Measurements from ENCODE around the gene SPG7. TPM values are rescaled to one million over a fixed set of nuclear protein-coding genes. Genes with fewer than 3 reads are reported as not detected.

The SPG7 gene
- total RNA-seq, 1 donor from 2014 or later = 122 TPM

DNA sequence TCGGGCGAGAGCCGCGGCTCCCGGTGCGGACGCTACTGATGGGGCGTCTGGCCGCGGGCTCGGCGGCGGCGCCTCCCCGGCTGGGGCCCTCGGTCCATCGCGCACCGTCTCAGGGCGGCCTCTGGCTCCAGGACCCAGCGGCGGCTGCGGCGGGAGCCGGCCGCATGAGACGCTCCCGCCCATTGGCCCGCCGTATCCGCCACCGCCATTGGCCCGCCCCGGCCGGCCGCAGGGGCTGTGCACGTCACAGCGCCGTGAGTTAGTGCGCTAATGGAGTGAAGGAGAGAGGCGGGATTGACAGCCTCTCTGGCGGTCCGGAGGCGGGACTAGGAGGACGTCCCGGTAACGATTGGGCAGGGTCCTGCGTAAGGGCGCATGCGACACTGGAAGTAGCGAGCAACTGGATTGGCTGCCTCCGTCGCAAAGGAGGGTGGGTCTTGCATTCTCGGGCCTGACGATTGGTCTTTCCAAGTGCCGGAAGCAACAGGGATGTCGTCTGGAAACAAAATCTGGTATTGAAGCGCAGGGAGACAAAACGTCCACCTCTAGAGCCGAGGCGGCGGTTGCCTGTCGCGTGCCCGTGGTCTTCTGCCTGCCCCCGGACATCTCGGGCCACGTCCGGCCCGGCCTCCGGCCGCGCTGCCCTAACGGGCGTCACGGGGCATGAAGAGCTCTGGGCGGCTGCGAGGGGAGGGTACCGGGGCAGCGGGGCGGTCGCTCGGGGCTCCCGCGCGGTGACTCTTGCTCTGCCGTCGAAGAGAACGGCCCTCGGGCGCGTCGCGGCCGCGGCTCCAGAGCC is 17.6 kb upstream of the SPG7 start, which contains the start of gene ANKRD11:
ANKRD11 (minus strand) TSS at position 123 of the 799 bp plus-strand sequence. CDS start 173,542 bp downstream, outside the sequence.
- TF ChIP-seq EZH2 (IDR thresholded peaks at IDR 0.05) (no peak), EZH2phosphoT487 (IDR thresholded peaks at IDR 0.05) (no peak)
- TF ChIP-seq, protein P1, sequence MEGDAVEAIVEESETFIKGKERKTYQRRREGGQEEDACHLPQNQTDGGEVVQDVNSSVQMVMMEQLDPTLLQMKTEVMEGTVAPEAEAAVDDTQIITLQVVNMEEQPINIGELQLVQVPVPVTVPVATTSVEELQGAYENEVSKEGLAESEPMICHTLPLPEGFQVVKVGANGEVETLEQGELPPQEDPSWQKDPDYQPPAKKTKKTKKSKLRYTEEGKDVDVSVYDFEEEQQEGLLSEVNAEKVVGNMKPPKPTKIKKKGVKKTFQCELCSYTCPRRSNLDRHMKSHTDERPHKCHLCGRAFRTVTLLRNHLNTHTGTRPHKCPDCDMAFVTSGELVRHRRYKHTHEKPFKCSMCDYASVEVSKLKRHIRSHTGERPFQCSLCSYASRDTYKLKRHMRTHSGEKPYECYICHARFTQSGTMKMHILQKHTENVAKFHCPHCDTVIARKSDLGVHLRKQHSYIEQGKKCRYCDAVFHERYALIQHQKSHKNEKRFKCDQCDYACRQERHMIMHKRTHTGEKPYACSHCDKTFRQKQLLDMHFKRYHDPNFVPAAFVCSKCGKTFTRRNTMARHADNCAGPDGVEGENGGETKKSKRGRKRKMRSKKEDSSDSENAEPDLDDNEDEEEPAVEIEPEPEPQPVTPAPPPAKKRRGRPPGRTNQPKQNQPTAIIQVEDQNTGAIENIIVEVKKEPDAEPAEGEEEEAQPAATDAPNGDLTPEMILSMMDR (IDR thresholded peaks at IDR 0.05) = no peak
- Mint-ChIP-seq H3K27ac (peak within 1 kb of the TSS; percentile 96), H3K36me3 (peaks cover 8% of the 10 kb centered on the region), H3K4me1 (peaks cover 61% of the 10 kb centered on the region), H3K9me3 (no peaks in the 10 kb centered on the region), H3K4me3 (peak within 1 kb of the TSS; percentile 99), H3K27me3 (ENCODE audit: insufficient read depth, low read depth) (peaks cover 7% of the 10 kb centered on the region)
- Histone ChIP-seq H2AFZ (replicated peaks) (peak within 1 kb of the TSS; percentile 82), H3K27ac (peak within 1 kb of the TSS; percentile 67), H3K9me3 (ENCODE audit: low read depth) (no peaks in the 10 kb centered on the region), H3K4me2 (peak within 1 kb of the TSS; percentile 84), H3K4me3 (peak within 1 kb of the TSS; percentile 90), H3K36me3 (no peaks in the 10 kb centered on the region), H3K27me3 (no peaks in the 10 kb centered on the region), H3K9ac (peak within 1 kb of the TSS; percentile 87), H3K4me1 (peaks cover 31% of the 10 kb centered on the region), H3K79me2 (ENCODE audit: low read depth) (peaks cover 59% of the 10 kb centered on the region), H4K20me1 (ENCODE audit: low read depth) (peaks cover 43% of the 10 kb centered on the region), H3F3A (ENCODE audit: low read depth) (peaks cover 21% of the 10 kb centered on the region)
- peak; percentile 100 for DNase-seq (ENCODE audit: low spot score)

- Histone ChIP-seq H3K27ac (peak overlapping the region; percentile 46), H3F3A (ENCODE audit: low read depth) (peaks cover 21% of the 10 kb centered on the region), H2AFZ (replicated peaks) (peak overlapping the region; percentile 82), H3K4me3 (peak overlapping the region; percentile 90), H3K4me1 (peaks cover 24% of the 10 kb centered on the region), H3K79me2 (ENCODE audit: low read depth) (peaks cover 52% of the 10 kb centered on the region), H3K9me3 (ENCODE audit: low read depth) (no peaks in the 10 kb centered on the region), H4K20me1 (ENCODE audit: low read depth) (peaks cover 35% of the 10 kb centered on the region), H3K27me3 (no peaks in the 10 kb centered on the region), H3K9ac (peak overlapping the region; percentile 68), H3K36me3 (no peaks in the 10 kb centered on the region), H3K4me2 (peak overlapping the region; percentile 84)
- TF ChIP-seq, protein P1 (IDR thresholded peaks at IDR 0.05) = peak; percentile 11
- no peak for TF ChIP-seq EZH2 (IDR thresholded peaks at IDR 0.05)
- Mint-ChIP-seq H3K27me3 (ENCODE audit: insufficient read depth, low read depth) (peaks cover 9% of the 10 kb centered on the region), H3K27ac (peak overlapping the region; percentile 72), H3K4me1 (peaks cover 57% of the 10 kb centered on the region), H3K9me3 (no peaks in the 10 kb centered on the region), H3K4me3 (peak overlapping the region; percentile 97), H3K36me3 (peaks cover 6% of the 10 kb centered on the region)
- peak; percentile 53 for DNase-seq (ENCODE audit: low spot score)
Observed at GRCh38 chr16:89491238-89491869, 16.8 kb upstream of the SPG7 start.

DNA sequence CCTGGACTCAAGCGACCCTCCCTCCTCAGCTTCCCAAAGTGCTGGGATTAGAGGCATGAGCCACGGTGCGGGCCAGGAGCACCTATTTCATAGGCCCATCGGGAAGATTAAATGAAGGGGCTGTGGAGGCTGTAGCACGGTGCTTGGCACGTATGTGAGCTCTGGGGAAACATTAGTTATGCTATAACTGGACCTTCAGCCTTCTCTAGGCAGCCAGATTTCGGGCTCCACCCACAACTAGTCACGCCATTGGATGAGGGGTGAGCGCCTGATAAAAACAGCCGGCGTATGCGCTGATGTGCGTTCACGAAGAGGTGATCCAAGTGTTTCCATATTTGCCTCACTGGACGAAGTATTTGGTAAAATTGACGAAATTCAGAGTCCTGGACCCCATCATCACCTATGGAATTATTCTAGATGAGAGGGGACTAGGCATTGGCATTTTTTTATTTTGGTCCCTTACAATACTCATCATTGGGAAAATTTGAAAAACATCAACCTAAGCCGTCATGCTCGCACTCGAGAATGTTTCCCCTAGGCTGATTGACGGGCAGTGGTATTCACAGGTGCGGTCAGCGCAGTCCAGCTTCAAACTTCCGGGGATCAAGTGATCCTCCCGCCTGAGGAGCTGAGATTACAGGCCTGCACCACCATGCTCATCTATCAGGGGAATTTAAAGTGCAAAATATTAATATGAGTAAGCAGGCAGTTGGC is 16.1 kb upstream of the SPG7 start:
- Histone ChIP-seq H3K79me2 (ENCODE audit: low read depth) (peaks cover 44% of the 10 kb centered on the region), H4K20me1 (ENCODE audit: low read depth) (peaks cover 28% of the 10 kb centered on the region), H3K27ac (no peak overlapping the region), H3K4me1 (peaks cover 22% of the 10 kb centered on the region), H3F3A (ENCODE audit: low read depth) (peaks cover 21% of the 10 kb centered on the region), H3K4me3 (peak overlapping the region; percentile 90), H3K9me3 (ENCODE audit: low read depth) (no peaks in the 10 kb centered on the region), H3K27me3 (no peaks in the 10 kb centered on the region), H2AFZ (replicated peaks) (no peak overlapping the region), H3K36me3 (no peaks in the 10 kb centered on the region), H3K4me2 (peak overlapping the region; percentile 84), H3K9ac (no peak overlapping the region)
- H3K27ac Mint-ChIP-seq = peak overlapping the region; percentile 88
- TF ChIP-seq, protein P1 (IDR thresholded peaks at IDR 0.05) = no peak
- TF ChIP-seq EZH2phosphoT487 (IDR thresholded peaks at IDR 0.05) (no peak), EZH2 (IDR thresholded peaks at IDR 0.05) (no peak)
- H3K9me3 Mint-ChIP-seq = no peaks in the 10 kb centered on the region
- H3K4me1 Mint-ChIP-seq = peaks cover 52% of the 10 kb centered on the region
- H3K4me3 Mint-ChIP-seq = peak overlapping the region; percentile 97
- H3K27me3 Mint-ChIP-seq (ENCODE audit: insufficient read depth, low read depth) = peaks cover 9% of the 10 kb centered on the region
- H3K36me3 Mint-ChIP-seq = peaks cover 3% of the 10 kb centered on the region
- DNase-seq (ENCODE audit: low spot score) = no peak
